Gastrocnemius medialis (tissue), 4 donors: Measurements from ENCODE around the gene PDE1C.

Experiments used
- CTCF ChIP-seq, 5 experiments: fragments of 450-650 bp in 3 of 5; fragments of 200-600 bp in 2 of 5; sonication (generic) in 2 of 5; IDR thresholded peaks in 4 of 5; conservative IDR thresholded peaks in 1 of 5; 1 replicate in 4 of 5; 2 replicates in 1 of 5; pipeline ENCODE4 v1.5.1; 2016 to 2019; ENCODE audit warnings: antibody characterized with exemption in 5 of 5, mild to moderate bottlenecking in 3 of 5, moderate library complexity in 3 of 5
- POLR2A ChIP-seq, 2 donors: fragments of 450-650 bp; IDR thresholded peaks; one replicate each; pipeline ENCODE4 v1.6.1; 2017; ENCODE audit warnings: antibody characterized with exemption in 2 of 2, mild to moderate bottlenecking in 2 of 2, moderate library complexity in 2 of 2

GRCh38 chr7:32034052-32034451 lies 36.2 kb downstream of the PDE1C start:
- no peak for TF ChIP-seq CTCF (IDR thresholded peaks at IDR 0.05 in 4 of 5, conservative IDR thresholded peaks at IDR 0.05 in 1 of 5)
- TF ChIP-seq POLR2A (IDR thresholded peaks at IDR 0.05): no peak
